A673 (cell line): ENCODE results near the gene C21orf58.

Source experiments
- EZH2 ChIP-seq: fragments of 200-600 bp; sonication (generic); IDR thresholded peaks from 2 replicates; pipeline ENCODE4 v1.6.1; 2017; ENCODE audit warnings: borderline replicate concordance, low read depth, mild to moderate bottlenecking, mixed read lengths, antibody characterized with exemption, low read length; ENCODE audit not compliant: poor library complexity, severe bottlenecking
- TF ChIP-seq, protein P1 (sequence below): fragments of 300-800, 200-600 bp; sonication (generic); conservative IDR thresholded peaks from 2 replicates; pipeline ENCODE4 v1.5.1; 2017; ENCODE audit warnings: low read depth, mild to moderate bottlenecking, antibody characterized with exemption, low read length, moderate library complexity, mixed read lengths

DNA sequence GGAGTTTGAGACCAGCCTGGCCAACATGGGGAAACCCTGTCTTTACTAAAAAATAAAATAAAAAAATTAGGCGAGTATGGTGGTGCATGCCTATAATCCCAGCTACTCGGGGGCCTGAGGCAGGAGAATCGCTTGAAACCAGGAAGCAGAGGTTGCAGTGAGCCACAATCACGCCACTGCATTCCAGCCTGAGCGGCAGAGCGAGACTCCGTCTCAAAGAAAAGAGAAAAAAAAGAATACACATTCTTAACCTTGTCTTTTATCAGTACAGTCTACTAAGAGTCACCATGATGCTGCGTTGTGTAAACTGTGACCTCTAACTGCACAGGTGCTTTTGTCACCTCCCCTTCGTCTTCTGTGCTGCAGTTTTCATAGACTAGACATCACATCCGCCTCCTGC lies 37.5 kb upstream of the C21orf58 start:
- TF ChIP-seq, protein P1, sequence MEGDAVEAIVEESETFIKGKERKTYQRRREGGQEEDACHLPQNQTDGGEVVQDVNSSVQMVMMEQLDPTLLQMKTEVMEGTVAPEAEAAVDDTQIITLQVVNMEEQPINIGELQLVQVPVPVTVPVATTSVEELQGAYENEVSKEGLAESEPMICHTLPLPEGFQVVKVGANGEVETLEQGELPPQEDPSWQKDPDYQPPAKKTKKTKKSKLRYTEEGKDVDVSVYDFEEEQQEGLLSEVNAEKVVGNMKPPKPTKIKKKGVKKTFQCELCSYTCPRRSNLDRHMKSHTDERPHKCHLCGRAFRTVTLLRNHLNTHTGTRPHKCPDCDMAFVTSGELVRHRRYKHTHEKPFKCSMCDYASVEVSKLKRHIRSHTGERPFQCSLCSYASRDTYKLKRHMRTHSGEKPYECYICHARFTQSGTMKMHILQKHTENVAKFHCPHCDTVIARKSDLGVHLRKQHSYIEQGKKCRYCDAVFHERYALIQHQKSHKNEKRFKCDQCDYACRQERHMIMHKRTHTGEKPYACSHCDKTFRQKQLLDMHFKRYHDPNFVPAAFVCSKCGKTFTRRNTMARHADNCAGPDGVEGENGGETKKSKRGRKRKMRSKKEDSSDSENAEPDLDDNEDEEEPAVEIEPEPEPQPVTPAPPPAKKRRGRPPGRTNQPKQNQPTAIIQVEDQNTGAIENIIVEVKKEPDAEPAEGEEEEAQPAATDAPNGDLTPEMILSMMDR = no peak
- no peak for TF ChIP-seq EZH2
